ENCODE measurements around the gene M1AP. TPM values are rescaled to one million over a fixed set of nuclear protein-coding genes. Genes with fewer than 3 reads are reported as not detected.

The M1AP gene
- total RNA-seq, 4 donors from 2014 or later = 0.81 to 2.6 (median 1.8) TPM

- no peaks in the 10 kb centered on the region for H3K27me3 ChIP-seq
- no peaks in the 10 kb centered on the region for H3K9me3 ChIP-seq
- no peak overlapping the region for H3K4me3 ChIP-seq (replicated peaks in 1 of 3)
- TF ChIP-seq POLR2A (IDR thresholded peaks at IDR 0.05) = no peak
- no peak for TF ChIP-seq CTCF (IDR thresholded peaks at IDR 0.05)
- DNase-seq = no peak
- no peaks in the 10 kb centered on the region for H3K4me1 ChIP-seq
- intact Hi-C loops (cut with DNase I) = no loop called here
- H3K27ac ChIP-seq = no peak overlapping the region
- H3K36me3 ChIP-seq = no peaks in the 10 kb centered on the region
- WGBS, 2 donors = 84 to 89% methylated on average over 7 of the region's 7 CpGs
Measured at GRCh38 chr2:74576211-74576862, 71.8 kb downstream of the M1AP start.

- no peak for DNase-seq
- Histone ChIP-seq H3K4me3 (replicated peaks in 1 of 3) (no peak overlapping the region), H3K9me3 (no peaks in the 10 kb centered on the region), H3K4me1 (no peaks in the 10 kb centered on the region), H3K36me3 (no peaks in the 10 kb centered on the region), H3K27me3 (no peaks in the 10 kb centered on the region), H3K27ac (no peak overlapping the region)
- intact Hi-C loops (cut with DNase I) = no loop called here
- 93 to 97% methylated on average over 4 of the region's 4 CpGs for WGBS, 2 donors
- TF ChIP-seq CTCF (IDR thresholded peaks at IDR 0.05) = no peak
- TF ChIP-seq POLR2A (IDR thresholded peaks at IDR 0.05) = no peak
Measured at GRCh38 chr2:74575320-74575719, 72.8 kb downstream of the M1AP start.

- 65 to 66% methylated on average over 7 of the region's 7 CpGs for WGBS, 2 donors
- Histone ChIP-seq H3K9me3 (no peaks in the 10 kb centered on the region), H3K36me3 (no peaks in the 10 kb centered on the region), H3K4me1 (no peaks in the 10 kb centered on the region), H3K27ac (no peak overlapping the region), H3K4me3 (replicated peaks in 1 of 3) (no peak overlapping the region), H3K27me3 (no peaks in the 10 kb centered on the region)
- intact Hi-C loops (cut with DNase I) = no loop called here
- no peak for TF ChIP-seq POLR2A (IDR thresholded peaks at IDR 0.05)
- TF ChIP-seq CTCF (IDR thresholded peaks at IDR 0.05) = no peak
- no peak for DNase-seq
Measured at GRCh38 chr2:74573747-74574562, 74.2 kb downstream of the M1AP start.

GRCh38 chr2:74572178-74572925 lies 75.8 kb downstream of the M1AP start:
- 77 to 81% methylated on average over 3 of the region's 3 CpGs for WGBS, 2 donors
- Histone ChIP-seq H3K4me3 (replicated peaks in 1 of 3) (no peak overlapping the region), H3K9me3 (no peaks in the 10 kb centered on the region), H3K27me3 (no peaks in the 10 kb centered on the region), H3K36me3 (no peaks in the 10 kb centered on the region), H3K4me1 (no peaks in the 10 kb centered on the region), H3K27ac (no peak overlapping the region)
- DNase-seq = no peak
- intact Hi-C loops (cut with DNase I) = no loop called here
- TF ChIP-seq POLR2A (IDR thresholded peaks at IDR 0.05) (no peak), CTCF (IDR thresholded peaks at IDR 0.05) (no peak)

Data from thyroid gland (tissue), 4 donors.